ENCODE results near the gene PPP2R5C.

PPP2R5C gene

GRCh38 chr14:101975231-101975630 lies 213.7 kb downstream of the PPP2R5C start:
- no peak for DNase-seq
